OCI-M1 (cell line): ENCODE data around the gene TFAP2C.

Experiments
- DNase-seq: peaks from one replicate; lab custom pipeline; 2025; lab: John Stamatoyannopoulos, UW

The TFAP2C gene

DNA sequence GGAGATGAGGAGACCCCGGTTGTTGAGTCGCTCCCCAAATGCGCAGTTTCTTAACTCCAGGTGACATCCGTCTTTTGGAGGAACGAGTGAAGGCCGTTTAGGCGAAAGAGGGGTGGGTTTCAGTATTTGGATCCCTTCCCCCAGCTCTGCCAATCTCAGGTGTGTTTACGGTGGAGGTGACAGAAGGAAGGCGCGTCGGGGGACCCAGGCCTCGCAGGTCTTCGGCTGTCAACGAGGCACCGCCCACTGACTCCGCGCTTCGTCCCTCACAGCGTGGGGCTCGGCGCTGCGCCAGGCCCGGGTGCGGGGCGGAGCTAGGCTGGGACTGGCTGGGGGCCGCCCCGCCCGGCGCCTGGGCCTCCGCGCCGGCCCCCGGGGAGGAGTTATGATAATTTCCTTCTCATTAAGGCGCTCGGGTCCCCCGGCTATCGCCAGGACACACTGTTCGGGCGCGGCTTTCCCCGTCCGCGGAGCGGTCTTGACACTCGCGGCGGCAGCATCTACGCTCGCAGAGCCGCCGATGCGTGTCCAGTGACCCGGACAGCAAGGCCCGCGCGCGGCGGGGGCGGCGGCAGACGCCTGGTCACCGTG, at the start of gene TFAP2C:
TFAP2C (plus strand) TSS at position 434 of the 591 bp plus-strand sequence. CDS start 239 bp downstream, outside the sequence.
- no peak for DNase-seq

DNA sequence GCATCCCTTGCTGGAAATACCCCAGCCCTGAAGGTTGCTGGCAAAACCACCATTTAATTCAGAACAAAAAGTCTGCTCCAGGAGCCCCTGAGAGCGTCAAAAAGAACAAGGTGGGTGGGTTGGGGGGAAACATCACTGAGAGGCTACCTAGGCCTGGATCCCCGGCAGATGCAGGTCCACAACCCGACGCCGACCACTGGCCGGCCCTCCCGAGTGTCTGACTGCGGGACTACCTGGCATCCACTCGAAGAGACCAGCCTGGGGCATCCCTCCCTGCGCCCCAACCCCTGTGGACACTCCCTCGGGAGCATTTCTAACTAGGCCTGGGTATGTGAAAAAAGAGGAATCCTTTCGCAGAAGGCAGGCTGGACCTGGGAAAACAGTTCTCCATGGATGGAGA, 48.9 kb upstream of the TFAP2C start:
- DNase-seq, result no peak

DNA sequence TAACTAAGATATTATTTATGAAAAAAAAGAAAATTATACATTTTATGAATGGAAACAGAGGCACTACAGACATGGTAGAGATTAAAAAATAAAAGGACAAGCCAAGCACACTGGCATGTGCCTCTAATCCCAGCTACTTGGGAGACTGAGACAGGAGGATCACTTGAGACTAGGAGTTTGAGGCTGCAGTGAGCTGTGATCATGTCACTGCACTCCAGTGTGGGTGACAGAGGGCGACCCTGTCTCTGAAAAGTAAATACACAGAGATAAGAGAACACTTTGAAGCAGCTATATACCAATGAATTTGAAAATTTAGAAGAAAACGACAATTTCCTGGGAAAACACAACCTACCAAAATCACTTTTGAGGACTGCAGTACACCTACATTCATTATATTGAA, 47.4 kb upstream of the TFAP2C start:
- no peak for DNase-seq

DNA sequence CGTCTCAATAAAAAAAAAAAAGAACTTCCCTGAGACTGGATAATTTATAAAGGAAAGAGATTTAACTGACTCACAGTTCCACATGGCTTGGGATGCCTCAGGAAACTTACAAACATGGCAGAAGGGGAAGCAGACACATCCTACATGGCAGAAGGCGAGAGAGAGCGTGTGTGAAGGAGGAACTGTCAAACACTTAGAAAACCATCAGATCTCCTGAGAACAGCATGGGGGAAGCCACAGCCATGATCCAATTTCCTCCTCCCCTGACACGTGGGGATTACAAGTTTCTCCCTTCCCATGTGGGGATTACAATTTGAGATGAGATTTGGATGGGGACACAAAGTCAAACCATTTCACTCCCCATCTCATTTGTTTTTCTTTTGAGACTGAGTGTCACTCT, 46.6 kb upstream of the TFAP2C start:
- DNase-seq, result peak; percentile 6

DNA sequence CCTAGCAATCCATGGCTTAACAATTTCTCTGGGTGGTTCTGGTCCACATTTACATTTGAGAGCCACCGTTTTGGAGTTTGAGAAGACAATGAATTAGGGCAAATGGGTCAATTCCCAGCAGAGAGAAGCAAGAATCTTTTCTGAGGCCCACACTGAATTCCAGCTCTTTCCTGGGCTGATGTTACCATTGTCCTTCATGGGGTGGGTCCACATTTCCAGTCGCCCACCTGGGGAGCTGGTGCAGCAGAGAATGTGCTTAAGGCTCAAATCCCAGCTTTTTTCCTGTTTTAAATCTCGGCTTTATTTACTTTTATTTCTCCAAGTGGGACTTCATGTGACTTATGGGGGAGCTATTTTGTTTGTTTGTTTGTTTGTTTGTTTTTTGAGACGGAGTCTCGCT, 44.2 kb upstream of the TFAP2C start:
- no peak for DNase-seq

DNA sequence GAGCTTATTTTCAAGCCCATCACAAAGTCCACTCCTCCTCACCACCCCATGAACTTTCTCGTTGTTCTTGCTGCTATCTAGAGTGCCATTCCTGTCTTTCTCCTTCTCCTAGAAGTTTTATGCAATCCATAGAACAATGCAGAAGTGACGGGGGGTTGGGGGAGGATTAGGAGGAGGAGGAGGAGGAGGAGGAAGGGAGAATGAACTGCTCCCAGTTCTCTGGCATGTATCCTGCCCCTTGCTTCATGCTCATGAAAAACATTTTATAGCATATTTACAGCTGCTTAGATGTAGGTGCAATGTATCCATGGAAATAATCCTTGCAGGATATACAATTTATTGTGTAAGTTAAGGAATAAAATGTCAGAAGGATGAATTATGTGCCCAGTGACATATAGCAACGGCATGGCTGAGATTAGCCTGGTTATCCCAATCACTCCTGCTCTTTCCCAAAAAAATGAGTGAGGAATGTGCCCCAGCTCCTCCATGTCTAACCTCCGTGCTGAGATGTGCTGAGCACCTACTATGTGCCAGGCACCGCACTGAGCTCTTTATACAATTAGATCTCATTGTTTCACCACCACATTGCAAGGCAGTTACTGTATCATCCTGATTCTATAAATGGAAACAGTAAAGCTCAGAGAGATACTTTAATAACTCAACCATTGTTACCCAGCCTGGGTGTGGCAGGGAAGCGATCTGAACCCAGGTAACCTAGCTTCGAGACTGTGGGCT, 41.6 kb upstream of the TFAP2C start:
- DNase-seq, result no peak

DNA sequence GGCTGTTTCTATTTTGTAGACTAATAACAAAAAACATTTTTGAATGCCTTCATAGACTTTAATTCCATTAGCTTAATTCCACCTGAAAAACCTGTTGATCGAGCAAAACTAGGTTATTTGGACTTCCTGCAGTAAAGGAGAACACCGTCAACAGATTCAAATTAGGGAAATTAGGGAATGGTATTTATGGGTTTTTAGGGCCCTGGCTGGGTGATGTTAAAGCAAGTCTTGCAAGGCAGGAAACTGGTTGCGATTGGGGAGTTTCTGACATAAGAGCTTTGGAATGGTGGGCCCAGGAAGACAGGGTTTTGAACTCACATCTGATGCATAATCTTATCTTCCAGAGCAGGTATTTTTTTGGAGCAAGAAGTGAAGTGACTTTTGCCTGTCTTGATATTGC, 40.1 kb upstream of the TFAP2C start:
- no peak for DNase-seq

DNA sequence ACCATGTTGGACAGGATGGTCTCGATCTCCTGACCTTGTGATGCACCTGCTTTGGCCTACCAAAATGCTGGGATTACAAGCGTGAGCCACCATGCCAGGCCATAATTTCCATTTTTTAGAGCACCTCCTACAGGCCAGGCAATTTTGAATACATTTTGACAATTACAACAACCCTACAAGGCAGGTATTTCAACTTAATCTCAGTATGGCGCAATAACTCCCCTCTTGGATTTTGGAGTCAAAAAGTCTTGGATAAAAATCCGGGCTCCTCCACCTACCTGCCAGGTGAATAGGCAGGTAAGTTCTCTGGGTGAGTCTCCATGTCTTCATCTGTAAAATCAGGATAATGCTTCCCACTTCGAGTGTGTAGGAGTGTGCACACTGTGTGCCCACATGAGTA, 39.5 kb upstream of the TFAP2C start:
- no peak for DNase-seq

DNA sequence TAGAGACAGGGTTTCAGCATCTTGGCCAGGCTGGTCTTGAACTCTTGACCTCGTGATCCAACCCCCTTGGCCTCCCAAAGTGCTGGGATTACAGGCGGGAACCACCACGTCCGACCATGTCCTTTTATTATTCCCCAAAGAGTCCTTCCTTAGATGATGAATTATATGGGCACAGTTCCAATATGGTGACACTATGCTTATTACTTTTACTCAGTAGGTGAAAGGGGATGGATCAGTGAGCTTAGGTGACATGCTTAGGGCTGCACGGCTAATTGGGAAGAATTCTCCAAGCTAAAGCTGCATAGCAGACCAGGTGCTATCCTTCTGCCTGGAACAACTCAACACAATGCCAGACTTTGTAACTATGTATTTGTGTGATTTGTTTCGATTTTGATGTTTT, 38.2 kb upstream of the TFAP2C start:
- no peak for DNase-seq

DNA sequence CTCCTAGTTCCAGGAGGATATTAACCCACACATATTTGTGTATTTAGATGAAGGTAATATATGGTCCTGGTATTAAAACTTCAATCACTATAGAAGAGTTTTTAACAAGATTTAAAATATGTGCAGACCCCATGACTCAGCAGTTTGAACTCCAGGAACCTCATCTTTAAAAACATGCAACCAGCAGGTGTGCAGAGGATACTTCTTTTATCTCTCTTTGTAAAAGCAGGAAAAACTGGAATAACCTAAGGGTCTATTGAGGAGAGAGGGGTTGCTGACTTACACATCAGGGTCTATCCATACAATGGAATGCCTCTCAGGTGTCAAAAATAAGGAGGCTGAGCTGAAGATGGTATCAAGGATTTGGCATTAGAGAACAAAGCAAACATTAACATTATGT, 36.9 kb upstream of the TFAP2C start:
- no peak for DNase-seq

DNA sequence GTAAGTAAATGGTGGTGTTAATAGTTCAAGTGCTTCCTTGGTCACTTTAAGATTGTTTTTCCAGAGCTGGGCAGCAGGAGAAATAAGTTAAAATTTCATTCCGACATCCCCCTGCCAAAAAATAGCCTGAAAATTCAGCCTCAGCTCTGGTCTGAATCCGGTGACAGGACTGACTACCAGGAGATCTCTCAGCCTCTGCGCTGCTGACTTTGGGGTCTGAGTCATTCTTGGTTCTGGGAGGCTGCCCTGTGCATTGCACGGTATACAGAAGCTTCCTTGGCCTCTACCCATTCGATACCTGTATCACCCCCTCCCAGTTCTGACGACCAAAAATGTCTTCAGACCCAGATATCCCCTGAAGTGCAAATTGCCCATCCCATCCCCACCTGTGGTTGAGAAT, 36.3 kb upstream of the TFAP2C start:
- no peak for DNase-seq

DNA sequence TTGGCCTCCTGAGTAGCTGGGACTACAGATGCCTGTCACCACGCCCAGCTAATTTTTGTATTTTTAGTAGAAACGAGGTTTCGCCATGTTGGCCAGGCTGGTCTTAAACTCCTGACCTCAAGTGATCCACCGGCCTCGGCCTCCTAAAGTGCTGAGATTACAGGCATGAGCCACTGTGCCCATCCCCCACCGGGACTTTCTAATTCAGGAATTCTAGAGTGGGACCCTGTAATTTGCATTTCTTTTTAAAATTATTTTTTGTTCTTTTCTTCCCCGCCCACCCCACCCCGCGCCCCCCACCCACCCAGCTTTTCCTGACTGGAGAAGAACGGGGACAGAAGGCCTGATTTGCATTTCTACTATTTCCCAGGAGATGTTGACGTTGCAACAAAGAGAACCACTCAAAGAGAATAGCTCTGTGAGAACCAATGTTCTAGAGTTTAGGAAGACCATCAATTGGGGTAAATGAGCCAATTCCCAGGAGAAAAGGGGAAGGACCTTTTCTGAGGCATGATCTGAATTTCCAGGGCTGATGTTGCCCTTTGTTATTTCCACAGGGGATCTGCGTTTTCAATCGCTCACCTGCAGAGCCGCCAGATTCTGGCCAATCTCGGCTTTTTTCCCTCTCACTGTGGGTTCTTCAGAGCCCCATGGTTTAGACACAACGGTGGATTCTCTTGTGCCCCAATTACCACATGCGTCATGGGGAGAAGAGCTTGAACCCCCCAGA, 33.2 kb upstream of the TFAP2C start:
- DNase-seq, result no peak

DNA sequence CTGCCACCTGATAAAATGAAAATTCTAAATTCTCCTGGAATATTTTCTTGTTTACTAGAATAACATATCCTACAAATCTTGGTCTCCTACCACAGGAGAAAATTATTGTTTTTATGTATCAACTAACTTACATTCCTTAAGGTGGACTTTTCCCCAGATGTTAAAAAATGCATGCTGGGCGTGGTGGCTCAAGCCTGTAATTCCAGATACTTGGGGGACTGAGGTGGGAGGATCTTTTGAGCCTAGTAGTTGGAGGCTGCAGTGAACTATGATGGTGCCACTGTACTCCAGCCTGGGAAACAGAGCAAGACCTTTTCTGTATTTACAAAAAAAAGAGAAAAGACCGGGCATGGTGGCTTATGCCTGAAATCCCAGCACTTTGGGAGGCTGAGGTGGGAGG, 27.9 kb upstream of the TFAP2C start:
- no peak for DNase-seq

DNA sequence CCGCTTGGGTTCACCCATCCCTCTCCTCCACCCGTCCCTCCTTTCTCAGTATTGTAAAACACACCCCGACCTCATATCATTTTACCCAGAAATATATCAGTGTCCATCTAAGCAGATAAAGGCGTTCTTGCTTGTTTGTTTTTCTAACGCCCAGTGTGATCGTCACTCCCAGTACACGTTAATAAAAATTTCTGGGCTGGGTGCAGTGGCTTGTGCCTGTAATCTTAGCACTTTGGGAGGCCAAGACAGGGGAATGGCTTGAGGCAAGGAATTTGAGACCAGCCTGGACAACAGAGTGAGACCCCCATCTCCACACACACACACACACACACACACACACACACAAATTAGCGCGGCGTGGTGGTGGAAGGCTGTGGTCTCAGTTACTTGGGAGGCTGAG, 24.4 kb upstream of the TFAP2C start:
- DNase-seq, result no peak

DNA sequence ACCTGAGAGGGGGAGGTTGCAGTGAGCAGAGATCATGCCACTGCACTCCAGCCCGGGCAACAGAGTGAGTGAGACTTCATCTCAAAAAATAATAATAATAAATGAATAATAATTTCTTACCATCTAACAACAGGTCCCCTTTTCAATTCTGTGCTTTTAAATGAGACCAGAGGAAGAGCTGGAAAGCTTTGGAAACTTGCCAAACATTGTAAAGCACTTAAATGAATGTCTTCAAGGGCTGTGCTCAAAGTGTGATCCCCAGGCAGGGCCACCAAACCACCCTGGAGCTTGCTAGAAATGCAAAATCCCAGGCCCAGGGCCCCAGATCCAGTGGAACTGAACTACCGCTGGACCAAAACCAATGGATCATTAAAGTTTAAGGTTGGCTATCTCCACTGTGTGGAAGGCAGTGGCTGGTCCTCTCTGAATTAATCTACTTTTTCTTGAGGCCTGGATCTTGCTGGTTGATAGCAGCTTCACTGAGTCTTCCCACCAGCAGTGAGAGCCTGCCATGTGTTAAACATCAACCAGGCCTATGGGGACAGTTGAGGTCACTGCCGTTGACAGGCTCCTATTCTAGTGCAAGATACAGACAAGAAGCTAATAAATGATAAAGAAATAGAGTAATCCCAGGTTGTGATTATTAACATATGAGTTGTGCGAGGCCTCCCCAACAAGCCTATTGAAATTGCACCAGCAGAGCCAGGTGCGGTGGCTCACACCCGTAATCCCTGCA, 23.7 kb upstream of the TFAP2C start:
- no peak for DNase-seq

DNA sequence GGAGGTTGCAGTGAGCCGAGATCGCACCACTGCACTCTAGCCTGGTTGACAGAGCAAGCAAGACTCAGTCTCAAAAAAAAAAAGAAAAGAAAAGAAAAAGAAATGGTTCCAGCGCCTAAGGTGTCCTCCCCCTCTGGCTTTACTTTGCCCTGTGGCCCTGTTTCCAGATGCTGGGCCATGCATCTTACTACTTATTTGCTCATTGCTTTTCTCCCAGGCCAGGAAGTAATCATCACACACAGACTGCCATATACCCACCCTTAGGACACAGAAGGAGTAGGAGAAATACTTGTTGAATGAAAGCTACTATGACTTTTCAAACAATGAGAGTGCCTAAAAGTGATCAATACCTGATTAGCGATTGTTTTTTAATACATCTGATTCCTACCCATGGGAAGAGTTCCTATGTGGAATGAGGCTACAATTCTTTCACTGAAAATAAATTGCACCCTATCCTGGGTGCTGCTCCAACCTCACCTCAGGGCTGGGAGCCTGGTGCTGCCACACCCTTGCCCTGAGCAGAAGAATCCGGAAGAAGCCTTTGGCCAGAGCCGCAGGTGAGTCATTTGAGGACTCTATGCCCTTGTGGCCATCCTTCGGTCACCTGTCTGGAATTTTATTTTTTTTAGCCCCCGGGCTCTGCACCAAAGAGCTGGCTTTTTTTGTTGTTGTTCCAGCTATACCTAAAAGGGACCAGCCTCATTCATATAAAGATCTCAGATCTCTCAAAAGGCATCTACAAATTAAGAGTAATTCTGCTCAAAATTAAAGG, 22.7 kb upstream of the TFAP2C start:
- DNase-seq, result no peak

DNA sequence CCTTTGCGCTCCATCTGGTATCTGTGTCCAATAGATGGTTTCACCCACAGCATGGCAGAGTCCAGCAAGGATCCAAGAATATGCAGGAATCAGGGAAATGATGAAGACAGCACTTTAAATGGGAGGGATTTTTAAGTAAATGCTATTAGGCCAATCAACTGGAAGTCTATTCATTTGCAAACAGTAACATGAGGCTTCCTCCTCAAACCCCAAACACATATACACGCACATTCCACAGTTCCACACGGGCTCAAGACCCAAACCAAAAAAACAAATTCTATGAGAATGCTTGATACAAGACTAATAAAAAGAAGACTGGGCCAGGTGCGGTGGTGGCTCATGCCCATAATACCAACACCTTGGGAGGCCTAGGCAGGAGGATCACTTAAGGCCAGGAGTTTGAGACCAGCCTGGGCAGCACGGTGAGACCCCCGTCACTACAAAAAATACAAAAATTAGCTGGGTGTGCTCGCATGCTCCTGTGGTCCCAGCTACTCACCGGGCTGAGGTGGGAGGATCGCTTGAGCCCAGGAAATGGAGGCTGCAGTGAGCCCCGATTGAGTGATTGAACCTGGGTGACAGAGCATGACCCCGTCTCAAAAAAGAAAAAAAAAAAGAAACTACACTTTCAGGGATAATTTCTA, 21.9 kb upstream of the TFAP2C start:
- no peak for DNase-seq

DNA sequence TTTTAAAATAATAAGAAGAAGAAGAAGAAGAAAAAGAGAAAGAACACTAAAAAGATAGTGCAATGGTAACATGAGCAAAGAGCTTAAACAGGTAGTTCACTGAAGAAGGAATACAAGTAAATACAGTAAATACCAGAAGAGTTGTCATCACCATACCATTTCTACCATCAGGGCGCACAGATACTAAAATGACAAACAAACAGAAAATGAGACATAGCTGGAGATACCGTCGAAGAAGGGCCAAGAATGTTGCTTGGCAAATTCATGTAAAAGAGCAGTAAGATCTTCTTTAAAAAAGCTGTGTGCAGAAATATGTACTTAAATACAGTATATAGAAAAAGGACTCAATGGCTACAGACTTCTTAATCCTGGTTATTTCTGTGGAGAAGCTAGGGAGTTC, 20.7 kb upstream of the TFAP2C start:
- DNase-seq, result no peak

DNA sequence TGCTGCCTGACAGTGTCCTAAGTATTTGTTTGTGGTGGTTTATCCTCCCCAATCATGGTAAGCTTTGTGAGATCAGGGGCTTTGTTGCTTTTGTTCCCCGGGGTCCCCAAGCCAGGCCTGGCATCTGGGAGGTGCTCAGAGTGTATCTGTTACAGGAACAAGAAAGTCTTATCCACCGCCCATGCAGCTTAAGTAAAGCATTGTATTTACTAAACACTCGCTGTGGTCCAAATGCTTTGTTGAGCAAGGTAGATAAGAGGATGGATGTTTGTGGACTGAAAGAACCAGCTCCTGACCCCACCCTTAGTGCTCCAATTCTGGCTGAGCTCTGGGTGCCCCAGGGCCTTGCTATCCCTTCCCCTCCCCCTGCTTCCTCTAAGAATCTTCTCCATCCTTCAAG, 19.8 kb upstream of the TFAP2C start:
- no peak for DNase-seq

DNA sequence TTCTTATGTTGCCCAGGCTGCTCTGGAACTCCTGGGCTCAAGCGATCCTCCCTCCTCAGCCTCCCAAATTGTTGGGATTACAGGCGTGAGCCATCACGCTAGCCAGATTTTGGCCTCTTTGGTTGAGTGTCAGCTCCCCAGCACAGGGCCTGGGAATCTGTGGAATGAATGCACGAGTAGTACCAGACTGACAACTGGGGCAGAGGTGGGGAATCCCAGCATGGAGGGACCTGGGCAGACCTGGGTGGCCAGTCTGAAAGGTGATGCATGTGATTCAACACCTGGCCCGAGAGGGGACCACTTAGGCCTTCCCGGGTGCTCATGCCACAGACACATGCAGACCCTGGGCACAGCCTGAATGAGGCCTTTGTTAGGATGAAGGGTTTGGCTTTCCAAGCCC, 19.0 kb upstream of the TFAP2C start:
- DNase-seq, result no peak

DNA sequence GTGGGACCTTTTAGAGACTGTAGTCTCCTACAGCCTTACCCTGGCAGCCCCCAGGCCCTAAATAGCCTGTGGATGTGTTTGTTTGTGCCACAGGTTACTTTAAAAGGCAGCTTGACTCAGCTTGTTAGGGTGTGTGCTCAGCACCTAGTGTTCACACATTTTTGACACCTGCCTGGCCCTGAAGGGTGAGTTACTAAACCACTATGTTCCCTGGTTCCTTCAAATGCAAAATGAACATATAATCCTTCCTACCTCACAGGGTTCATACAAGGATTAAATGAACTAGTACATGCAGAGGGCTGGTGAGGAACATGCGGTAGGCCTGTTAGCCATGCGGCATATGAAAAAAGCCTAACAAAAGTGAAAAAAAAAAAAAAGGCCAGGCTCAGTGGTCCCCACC, 14.9 kb upstream of the TFAP2C start:
- DNase-seq, result no peak
